Medulla oblongata (tissue), 1 donor: ENCODE data around the gene KLHL8.

ENCODE experiments used
- DNase-seq: peaks from one replicate; pipeline ENCODE4 v3.0.0-alpha.2; 2015; ENCODE audit errors: extremely low spot score

Gene KLHL8

DNA sequence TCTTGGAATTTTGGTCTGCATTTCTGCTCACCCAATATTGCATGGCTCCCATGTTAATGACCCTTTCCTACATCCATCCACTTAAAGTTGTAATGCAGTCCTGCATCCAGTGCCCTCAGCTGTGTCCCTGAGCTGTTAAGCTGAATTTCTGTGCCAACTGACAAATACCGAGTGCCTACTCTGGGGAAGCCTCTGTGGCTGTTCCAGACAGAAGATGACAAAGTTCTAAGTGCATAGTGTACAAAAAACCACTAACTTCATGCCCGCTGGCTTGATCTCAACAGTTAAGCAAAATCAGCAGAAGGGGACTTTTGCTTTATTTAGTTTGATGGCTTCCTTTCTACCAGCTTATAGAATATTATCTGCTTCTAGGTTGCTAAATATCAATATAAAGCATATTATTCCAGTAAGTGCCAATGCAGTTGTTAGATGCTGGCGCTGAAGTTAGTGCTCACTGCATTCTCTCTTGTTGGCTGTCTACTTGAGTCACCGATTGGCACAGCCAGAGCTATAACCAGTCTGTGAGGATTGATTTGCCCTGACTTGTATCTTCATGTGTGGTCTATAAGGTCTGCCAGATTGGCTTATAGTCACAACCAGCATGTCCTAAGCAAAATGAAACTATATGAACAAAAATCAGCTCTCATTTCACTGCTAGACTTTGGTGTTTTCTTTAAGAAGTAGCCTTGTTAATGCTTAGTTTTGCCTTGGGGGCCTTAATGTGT lies 98.9 kb downstream of the KLHL8 start:
- no peak for DNase-seq

GRCh38 chr4:87120411-87121162 lies 99.8 kb downstream of the KLHL8 start:
- DNase-seq = no peak

GRCh38 chr4:87120010-87120409 lies 100.4 kb downstream of the KLHL8 start:
- no peak for DNase-seq

- DNase-seq = no peak
Observed at GRCh38 chr4:87118826-87119225, 101.6 kb downstream of the KLHL8 start.

DNA sequence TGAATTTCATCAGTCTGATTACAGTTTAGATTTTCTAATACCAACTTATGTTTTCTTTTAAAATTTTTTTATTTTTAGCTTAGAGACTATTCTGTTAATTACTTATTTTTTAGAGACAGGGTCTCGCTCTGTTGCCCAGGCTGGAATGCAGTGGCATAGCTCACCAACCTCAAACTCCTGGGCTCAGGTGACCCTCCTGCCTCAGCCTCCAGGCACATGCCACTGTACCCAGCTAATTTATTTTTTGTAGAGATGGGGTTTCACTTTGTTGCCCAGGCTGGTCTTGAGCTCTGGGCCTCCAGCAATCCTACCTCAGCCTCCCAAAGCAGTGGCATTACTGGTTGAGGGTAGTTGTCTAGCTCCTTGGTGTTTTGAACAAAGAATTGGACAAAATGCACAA lies 102.0 kb downstream of the KLHL8 start:
- DNase-seq = no peak

GRCh38 chr4:87117732-87118075 lies 102.7 kb downstream of the KLHL8 start:
- no peak for DNase-seq

- no peak for DNase-seq
Observed at GRCh38 chr4:87117051-87117731, 103.2 kb downstream of the KLHL8 start.

- no peak for DNase-seq
Observed at GRCh38 chr4:87116231-87116630, 104.2 kb downstream of the KLHL8 start.

DNA sequence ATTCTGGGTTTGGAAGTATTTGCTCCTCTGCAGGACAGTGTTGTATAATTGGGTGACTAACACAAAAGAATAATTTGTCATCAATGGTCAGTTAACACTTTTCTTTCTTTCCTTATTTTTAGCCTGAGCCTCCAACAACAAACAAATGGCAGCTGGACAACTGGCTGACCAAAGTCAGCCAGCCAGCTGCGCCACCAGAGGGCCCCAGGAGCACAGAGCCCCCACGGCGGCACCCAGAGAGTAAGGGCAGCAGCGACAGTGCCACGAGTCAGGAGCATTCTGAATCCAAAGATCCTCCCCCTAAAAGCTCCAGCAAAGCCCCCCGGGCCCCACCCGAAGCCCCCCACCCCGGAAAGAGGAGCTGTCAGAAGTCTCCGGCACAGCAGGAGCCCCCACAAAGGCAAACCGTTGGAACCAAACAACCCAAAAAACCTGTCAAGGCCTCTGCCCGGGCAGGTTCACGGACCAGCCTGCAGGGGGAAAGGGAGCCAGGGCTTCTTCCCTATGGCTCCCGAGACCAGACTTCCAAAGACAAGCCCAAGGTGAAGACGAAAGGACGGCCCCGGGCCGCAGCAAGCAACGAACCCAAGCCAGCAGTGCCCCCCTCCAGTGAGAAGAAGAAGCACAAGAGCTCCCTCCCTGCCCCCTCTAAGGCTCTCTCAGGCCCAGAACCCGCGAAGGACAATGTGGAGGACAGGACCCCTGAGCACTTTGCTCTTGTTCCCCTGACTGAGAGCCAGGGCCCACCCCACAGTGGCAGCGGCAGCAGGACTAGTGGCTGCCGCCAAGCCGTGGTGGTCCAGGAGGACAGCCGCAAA lies 106.0 kb downstream of the KLHL8 start:
- DNase-seq = no peak

DNA sequence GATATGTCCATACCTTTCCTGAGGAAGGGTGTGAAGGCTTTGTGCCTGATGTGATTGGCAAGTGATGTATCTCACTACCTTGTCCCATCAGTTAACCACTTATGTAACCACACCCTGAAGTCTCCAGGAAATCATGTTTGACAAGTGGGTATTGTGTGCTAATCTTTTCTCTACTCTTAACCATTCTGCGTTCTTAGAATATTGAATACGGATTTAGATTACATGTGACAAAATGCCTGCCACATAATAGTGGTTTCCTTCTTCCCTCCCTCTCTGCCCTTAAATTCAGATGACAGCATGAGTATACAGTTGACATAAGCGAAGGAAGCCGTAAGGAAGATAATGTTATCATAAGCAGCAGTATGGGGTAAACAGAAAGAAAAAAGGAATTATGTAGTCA lies 108.4 kb downstream of the KLHL8 start:
- no peak for DNase-seq
